WTC11 (cell line): ENCODE data around the gene CCDC107. TPM values are rescaled to one million over a fixed set of nuclear protein-coding genes. Genes with fewer than 3 reads are reported as not detected.
A peak's percentile ranks its signal among the peaks of the same experiment; 100 is the strongest.

Experiments
- ATAC-seq: fragments of 200-7000 bp; cut with Tn5 transposase; 2 replicates; pipeline ENCODE4 v1.10.0; 2021; ENCODE audit warnings: mild to moderate bottlenecking, moderate library complexity
- CTCF ChIA-PET: fragments of 300-600 bp; sonication (Branson Sonifier 250); formaldehyde crosslinking; loops from one replicate; lab custom pipeline; 2021; ENCODE audit warnings: antibody characterized with exemption; lab: Charles Lee
- POLR2A ChIA-PET: fragments of 350-600 bp; sonication (Branson Sonifier 250); formaldehyde crosslinking; loops from one replicate; lab custom pipeline; 2021; ENCODE audit warnings: antibody characterized with exemption; lab: Charles Lee
- DNase-seq: peaks from one replicate; pipeline ENCODE4 v3.0.0; 2021; ENCODE audit warnings: low spot score
- H3K27ac Mint-ChIP-seq: 2 replicates; pipeline ENCODE4 v1.8.0; 2021; ENCODE audit warnings: mixed read lengths
- H3K27me3 Mint-ChIP-seq: 2 replicates; pipeline ENCODE4 v1.8.0; 2021; ENCODE audit warnings: low read depth, mild to moderate bottlenecking, moderate library complexity, mixed read lengths
- H3K36me3 Mint-ChIP-seq: 2 replicates; pipeline ENCODE4 v1.8.0; 2021; ENCODE audit warnings: mixed read lengths
- H3K4me1 Mint-ChIP-seq: 2 replicates; pipeline ENCODE4 v1.8.0; 2022; ENCODE audit warnings: mixed read lengths
- H3K4me3 Mint-ChIP-seq: 2 replicates; pipeline ENCODE4 v1.8.0; 2021; ENCODE audit warnings: mild to moderate bottlenecking, moderate library complexity, mixed read lengths
- H3K9me3 Mint-ChIP-seq: 2 replicates; pipeline ENCODE4 v1.8.0; 2021; ENCODE audit warnings: mixed read lengths
- AR ChIP-seq: fragments of 250-450 bp; sonication (Bioruptor Pico); IDR thresholded peaks from 2 replicates; pipeline ENCODE4 v1.9.0; 2021; ENCODE audit warnings: mild to moderate bottlenecking
- ELF4 ChIP-seq: sonication (generic); formaldehyde crosslinking; IDR thresholded peaks from 2 replicates; pipeline ENCODE4 v1.8.1; 2022; ENCODE audit warnings: low read depth, mild to moderate bottlenecking, moderate library complexity, missing genetic modification reagents
- ETV6 ChIP-seq: sonication (generic); formaldehyde crosslinking; IDR thresholded peaks from 2 replicates; pipeline ENCODE4 v1.8.1; 2022; ENCODE audit warnings: mild to moderate bottlenecking, missing genetic modification reagents
- FOXK1 ChIP-seq: sonication (generic); formaldehyde crosslinking; IDR thresholded peaks from 2 replicates; pipeline ENCODE4 v1.8.0; 2022; ENCODE audit warnings: mild to moderate bottlenecking, moderate library complexity, missing genetic modification reagents
- FOXP1 ChIP-seq: sonication (generic); formaldehyde crosslinking; IDR thresholded peaks from 2 replicates; pipeline ENCODE4 v1.8.0; 2022; ENCODE audit warnings: missing genetic modification reagents, mild to moderate bottlenecking, moderate library complexity, borderline replicate concordance
- FOXP4 ChIP-seq: sonication (generic); formaldehyde crosslinking; IDR thresholded peaks from 2 replicates; pipeline ENCODE4 v1.8.0; 2022; ENCODE audit warnings: mild to moderate bottlenecking, missing genetic modification reagents
- HMGXB4 ChIP-seq: sonication (generic); formaldehyde crosslinking; IDR thresholded peaks from 2 replicates; pipeline ENCODE4 v1.8.1; 2023; ENCODE audit warnings: mild to moderate bottlenecking, moderate library complexity, missing genetic modification reagents
- KAT7 ChIP-seq: sonication (generic); formaldehyde crosslinking; IDR thresholded peaks from 2 replicates; pipeline ENCODE4 v1.8.1; 2023; ENCODE audit warnings: missing genetic modification reagents, mild to moderate bottlenecking, borderline replicate concordance
- MAX ChIP-seq: sonication (generic); formaldehyde crosslinking; IDR thresholded peaks from 2 replicates; pipeline ENCODE4 v1.8.0; 2022; ENCODE audit warnings: mild to moderate bottlenecking, missing genetic modification reagents
- NFE2L1 ChIP-seq: sonication (generic); formaldehyde crosslinking; IDR thresholded peaks from 2 replicates; pipeline ENCODE4 v1.8.1; 2023; ENCODE audit warnings: missing genetic modification reagents
- OVOL2 ChIP-seq: fragments of 250-450 bp; sonication (Bioruptor Pico); IDR thresholded peaks from 2 replicates; pipeline ENCODE4 v1.9.0; 2021; ENCODE audit warnings: mild to moderate bottlenecking, borderline replicate concordance
- RELA ChIP-seq: sonication (generic); formaldehyde crosslinking; IDR thresholded peaks from 2 replicates; pipeline ENCODE4 v1.8.1; 2022; ENCODE audit warnings: missing genetic modification reagents, mild to moderate bottlenecking, borderline replicate concordance
- SMAD3 ChIP-seq: sonication (generic); formaldehyde crosslinking; IDR thresholded peaks from 2 replicates; pipeline ENCODE4 v1.8.0; 2022; ENCODE audit warnings: missing genetic modification reagents, mild to moderate bottlenecking, borderline replicate concordance
- SOX15 ChIP-seq: fragments of 250-450 bp; sonication (Bioruptor Pico); IDR thresholded peaks from 2 replicates; pipeline ENCODE4 v1.9.0; 2021; ENCODE audit warnings: mild to moderate bottlenecking
- SP1 ChIP-seq: sonication (generic); formaldehyde crosslinking; conservative IDR thresholded peaks from 2 replicates; pipeline ENCODE4 v1.8.1; 2022; ENCODE audit warnings: missing genetic modification reagents
- TEAD1 ChIP-seq: sonication (generic); formaldehyde crosslinking; IDR thresholded peaks from 2 replicates; pipeline ENCODE4 v1.8.0; 2022; ENCODE audit warnings: mild to moderate bottlenecking, missing genetic modification reagents
- TP53 ChIP-seq: sonication (generic); formaldehyde crosslinking; IDR thresholded peaks from 2 replicates; pipeline ENCODE4 v1.8.1; 2023; ENCODE audit warnings: mild to moderate bottlenecking, missing genetic modification reagents
- ZBTB43 ChIP-seq: sonication (generic); formaldehyde crosslinking; IDR thresholded peaks from 2 replicates; pipeline ENCODE4 v1.8.1; 2023; ENCODE audit warnings: mild to moderate bottlenecking, missing genetic modification reagents
- ZNF121 ChIP-seq: sonication (generic); formaldehyde crosslinking; IDR thresholded peaks from 2 replicates; pipeline ENCODE4 v1.8.0; 2023; ENCODE audit warnings: missing genetic modification reagents
- ZNF138 ChIP-seq: sonication (generic); formaldehyde crosslinking; conservative IDR thresholded peaks from 2 replicates; pipeline ENCODE4 v1.8.1; 2022; ENCODE audit warnings: mild to moderate bottlenecking, moderate library complexity, missing genetic modification reagents
- ZNF219 ChIP-seq: sonication (generic); formaldehyde crosslinking; IDR thresholded peaks from 2 replicates; pipeline ENCODE4 v1.8.0; 2023; ENCODE audit warnings: missing genetic modification reagents, mild to moderate bottlenecking, borderline replicate concordance
- ZNF232 ChIP-seq: sonication (generic); formaldehyde crosslinking; IDR thresholded peaks from 2 replicates; pipeline ENCODE4 v1.8.0; 2022; ENCODE audit warnings: mild to moderate bottlenecking, missing genetic modification reagents
- ZNF281 ChIP-seq: sonication (generic); formaldehyde crosslinking; IDR thresholded peaks from 2 replicates; pipeline ENCODE4 v1.8.0; 2023; ENCODE audit warnings: mild to moderate bottlenecking, missing genetic modification reagents
- ZNF423 ChIP-seq: fragments of 250-450 bp; sonication (Bioruptor Pico); IDR thresholded peaks from 2 replicates; pipeline ENCODE4 v2.1.2; 2022; ENCODE audit warnings: mild to moderate bottlenecking, moderate library complexity
- total RNA-seq: library from RNA; stranded (reverse); gene quantifications from 3 replicates; pipeline ENCODE4 v1.2.3, GENCODE V29; 2021

CCDC107 gene
- total RNA-seq, 1 experiment from 2014 or later: 10.8 TPM

GRCh38 chr9:35689542-35690293 is 31.6 kb downstream of the CCDC107 start, which contains the start of gene TPM2:
Gene TPM2 (minus strand): TSS chr9:35689925. CDS start chr9:35689817, 108 bp downstream.
- DNase-seq (peak; percentile 75), ATAC-seq (peak; percentile 63)
- H3K27ac Mint-ChIP-seq: 0 out of 2 replicates have a peak within 1 kb of the TSS, but pooled peaks have one; percentile 48
- ChIA-PET POLR2A (interaction anchor here (0.6 to 5.2 kb wide), 17 partner anchors 9 to 1052 kb away, joined by 3 to 38 read pairs (median 5); partner anchors contain the start of genes ARHGEF39, CCDC107, CREB3 and RMRP), CTCF (interaction anchor here (0.6 to 6.8 kb wide), 17 partner anchors 9 to 122 kb away, joined by 3 to 49 read pairs (median 11); partner anchors contain the start of genes ARHGEF39, CCDC107, CREB3 and RGP1)
- peaks cover 15% of the 10 kb centered on the region for H3K36me3 Mint-ChIP-seq
- peaks cover 23% of the 10 kb centered on the region for H3K4me1 Mint-ChIP-seq
- H3K27me3 Mint-ChIP-seq: no peaks in the 10 kb centered on the region
- no peaks in the 10 kb centered on the region for H3K9me3 Mint-ChIP-seq
- H3K4me3 Mint-ChIP-seq: peak within 1 kb of the TSS; percentile 91
- TF ChIP-seq ZNF232 (CRISPR knock-in tag): peak; percentile 92
- 0 out of 2 replicates have a peak, but pooled peaks have one; percentile 55 for TF ChIP-seq NFE2L1 (CRISPR knock-in tag)
- 0 out of 2 replicates have a peak, but pooled peaks have one; percentile 36 for TF ChIP-seq ELF4 (CRISPR knock-in tag)
- peak; percentile 69 for TF ChIP-seq ZNF423
- TF ChIP-seq SMAD3 (CRISPR knock-in tag): peak; percentile 83; the same call in 1 of the 2 replicates
- TF ChIP-seq ETV6 (CRISPR knock-in tag): peak; percentile 80
- TF ChIP-seq FOXP4: 0 out of 2 replicates have a peak, but pooled peaks have one; percentile 36
- TF ChIP-seq MAX (CRISPR knock-in tag): peak; percentile 61; the same call in 1 of the 2 replicates
- 0 out of 2 replicates have a peak, but pooled peaks have one; percentile 40 for TF ChIP-seq ZBTB43
- no peak for TF ChIP-seq SOX15 (CRISPR knock-in tag)
- TF ChIP-seq ZNF121 (CRISPR knock-in tag): 0 out of 2 replicates have a peak, but pooled peaks have one; percentile 42
- TF ChIP-seq ZNF219 (CRISPR knock-in tag): no peak
- peak; percentile 58; the same call in 1 of the 2 replicates for TF ChIP-seq HMGXB4 (CRISPR knock-in tag)
- no peak; the same call in 1 of the 2 replicates for TF ChIP-seq TP53 (CRISPR knock-in tag)
- TF ChIP-seq TEAD1 (CRISPR knock-in tag): peak; percentile 49; the same call in 1 of the 2 replicates
- TF ChIP-seq FOXK1 (CRISPR knock-in tag): peak; percentile 32
- peak; percentile 95; the same call in 1 of the 2 replicates for TF ChIP-seq KAT7
- TF ChIP-seq FOXP1: peak; percentile 89
- TF ChIP-seq ZNF281 (CRISPR knock-in tag): peak; percentile 10; the same call in 1 of the 2 replicates
- no peak for TF ChIP-seq ZNF138
- peak; percentile 78 for TF ChIP-seq SP1 (CRISPR knock-in tag)
- peak; percentile 30; the same call in 1 of the 2 replicates for TF ChIP-seq RELA (CRISPR knock-in tag)
- TF ChIP-seq AR: no peak
- no peak for TF ChIP-seq OVOL2 (CRISPR knock-in tag)
